GM20431 (cell line): Measurements from ENCODE around the gene SOD1.

ENCODE experiments used
- in situ Hi-C: fragments of 300-500 bp; cut with MseI, MboI; formaldehyde crosslinking; loops from one replicate; pipeline ENCODE4 v1.15.0; 2020; ENCODE audit warnings: low sequenced_read_pairs; ENCODE audit not compliant: unreplicated experiment

Gene SOD1

GRCh38 chr21:31716106-31716505, 56.6 kb downstream of the SOD1 start:
- in situ Hi-C loops: no loop called here
